ENCODE data around the gene SDS. TPM values are rescaled to one million over a fixed set of nuclear protein-coding genes. Genes with fewer than 3 reads are reported as not detected.

The SDS gene
- total and polyA plus RNA-seq, 2 experiments from 2014 or later: 0.39 to 0.43 TPM

- Histone ChIP-seq H3K9me3 (ENCODE audit: low read depth) (no peaks in the 10 kb centered on the region), H3K4me3 (no peak overlapping the region), H3K36me3 (replicated peaks; ENCODE audit: insufficient read depth, low read depth) (no peaks in the 10 kb centered on the region), H3K27ac (no peak overlapping the region), H3K79me2 (no peaks in the 10 kb centered on the region), H3K4me1 (ENCODE audit: insufficient read depth) (no peaks in the 10 kb centered on the region), H2AFZ (no peak overlapping the region), H3K27me3 (no peaks in the 10 kb centered on the region), H4K20me1 (ENCODE audit: insufficient read depth, poor library complexity, severe bottlenecking) (no peaks in the 10 kb centered on the region), H3K9me2 (replicated peaks; ENCODE audit: insufficient read depth) (no peaks in the 10 kb centered on the region), H3K4me2 (no peak overlapping the region)
- TF ChIP-seq EZH2phosphoT487 (IDR thresholded peaks at IDR 0.05; ENCODE audit: low read depth, severe bottlenecking, unreplicated experiment) (no peak), EZH2 (IDR thresholded peaks at IDR 0.05; ENCODE audit: borderline replicate concordance) (no peak)
- TF ChIP-seq, protein P1, sequence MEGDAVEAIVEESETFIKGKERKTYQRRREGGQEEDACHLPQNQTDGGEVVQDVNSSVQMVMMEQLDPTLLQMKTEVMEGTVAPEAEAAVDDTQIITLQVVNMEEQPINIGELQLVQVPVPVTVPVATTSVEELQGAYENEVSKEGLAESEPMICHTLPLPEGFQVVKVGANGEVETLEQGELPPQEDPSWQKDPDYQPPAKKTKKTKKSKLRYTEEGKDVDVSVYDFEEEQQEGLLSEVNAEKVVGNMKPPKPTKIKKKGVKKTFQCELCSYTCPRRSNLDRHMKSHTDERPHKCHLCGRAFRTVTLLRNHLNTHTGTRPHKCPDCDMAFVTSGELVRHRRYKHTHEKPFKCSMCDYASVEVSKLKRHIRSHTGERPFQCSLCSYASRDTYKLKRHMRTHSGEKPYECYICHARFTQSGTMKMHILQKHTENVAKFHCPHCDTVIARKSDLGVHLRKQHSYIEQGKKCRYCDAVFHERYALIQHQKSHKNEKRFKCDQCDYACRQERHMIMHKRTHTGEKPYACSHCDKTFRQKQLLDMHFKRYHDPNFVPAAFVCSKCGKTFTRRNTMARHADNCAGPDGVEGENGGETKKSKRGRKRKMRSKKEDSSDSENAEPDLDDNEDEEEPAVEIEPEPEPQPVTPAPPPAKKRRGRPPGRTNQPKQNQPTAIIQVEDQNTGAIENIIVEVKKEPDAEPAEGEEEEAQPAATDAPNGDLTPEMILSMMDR (IDR thresholded peaks at IDR 0.05; ENCODE audit: poor library complexity): no peak
- 86% methylated on average over 5 of the region's 5 CpGs for WGBS (ENCODE audit: low lambda C conversion rate, missing lambda C conversion rate)
- DNase-seq (ENCODE audit: low spot score): no peak
Observed at GRCh38 chr12:113395119-113395518, 8.6 kb downstream of the SDS start.

DNA sequence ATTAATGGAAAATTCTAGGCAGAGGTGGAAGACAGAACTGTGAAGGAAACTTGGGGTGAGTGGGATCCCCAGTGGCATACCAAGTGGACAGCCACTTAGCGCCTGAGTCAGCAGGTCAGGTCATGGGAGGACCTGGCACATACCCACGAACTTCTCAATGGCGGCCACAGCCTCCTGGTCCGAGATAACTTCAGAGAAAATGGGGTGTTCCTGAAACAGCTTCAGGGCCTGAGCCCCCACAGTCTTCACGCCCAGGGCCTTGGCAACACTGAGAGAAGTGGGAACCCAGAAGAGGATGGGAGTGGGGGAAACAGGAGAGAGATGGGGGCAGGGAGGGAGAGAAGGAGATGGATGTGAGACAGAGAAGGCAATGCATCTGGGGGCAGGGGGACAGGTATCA is 9.9 kb downstream of the SDS start:
- no peaks in the 10 kb centered on the region for H3K36me3 ChIP-seq (replicated peaks; ENCODE audit: insufficient read depth, low read depth)
- H3K27me3 ChIP-seq: no peaks in the 10 kb centered on the region
- no peak for DNase-seq (ENCODE audit: low spot score)
- H3K79me2 ChIP-seq: no peaks in the 10 kb centered on the region
- no peaks in the 10 kb centered on the region for H3K4me1 ChIP-seq (ENCODE audit: insufficient read depth)
- H3K9me2 ChIP-seq (replicated peaks; ENCODE audit: insufficient read depth): no peaks in the 10 kb centered on the region
- H3K4me2 ChIP-seq: no peak overlapping the region
- TF ChIP-seq EZH2 (IDR thresholded peaks at IDR 0.05; ENCODE audit: borderline replicate concordance) (no peak), EZH2phosphoT487 (IDR thresholded peaks at IDR 0.05; ENCODE audit: low read depth, severe bottlenecking, unreplicated experiment) (no peak)
- TF ChIP-seq, protein P1 (IDR thresholded peaks at IDR 0.05; ENCODE audit: poor library complexity): no peak
- no peaks in the 10 kb centered on the region for H3K9me3 ChIP-seq (ENCODE audit: low read depth)
- WGBS (ENCODE audit: low lambda C conversion rate, missing lambda C conversion rate): 93% methylated on average over 5 of the region's 5 CpGs
- H3K27ac ChIP-seq: no peak overlapping the region
- H3K4me3 ChIP-seq: no peak overlapping the region
- no peak overlapping the region for H2AFZ ChIP-seq
- H4K20me1 ChIP-seq (ENCODE audit: insufficient read depth, poor library complexity, severe bottlenecking): no peaks in the 10 kb centered on the region

DNA sequence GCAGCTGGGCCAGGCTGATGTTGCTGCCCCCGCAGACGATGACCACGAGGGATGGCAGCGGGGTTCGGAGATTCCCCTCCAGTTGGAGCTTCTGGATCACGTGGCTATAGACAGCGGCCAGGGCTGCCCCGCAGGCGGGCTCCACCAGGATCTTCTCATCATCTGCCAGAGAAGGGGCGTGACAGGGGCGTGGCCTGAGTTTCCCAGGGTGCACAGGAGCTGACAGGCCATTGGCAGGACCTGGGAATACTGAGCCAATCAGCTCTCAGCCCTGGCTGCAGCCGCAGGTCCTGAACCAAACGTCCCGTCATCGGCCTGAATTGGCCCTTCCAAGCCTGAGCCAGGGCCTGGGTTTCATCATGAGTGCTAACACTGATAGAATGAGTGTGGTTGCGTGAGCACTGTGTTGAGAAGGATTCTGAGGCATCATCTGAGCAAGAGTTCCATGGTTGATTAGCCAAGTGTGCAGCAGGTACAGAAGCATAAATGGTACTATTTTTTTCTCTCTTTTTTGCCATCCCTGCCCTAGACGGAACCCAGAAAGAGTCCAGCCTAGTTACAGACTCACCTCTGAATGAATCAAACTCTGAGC is 10.6 kb downstream of the SDS start:
- no peak overlapping the region for H3K27ac ChIP-seq
- WGBS (ENCODE audit: low lambda C conversion rate, missing lambda C conversion rate): 62% methylated on average over 17 of the region's 17 CpGs
- H3K36me3 ChIP-seq (replicated peaks; ENCODE audit: insufficient read depth, low read depth): no peaks in the 10 kb centered on the region
- no peaks in the 10 kb centered on the region for H3K27me3 ChIP-seq
- H3K4me1 ChIP-seq (ENCODE audit: insufficient read depth): no peaks in the 10 kb centered on the region
- no peak overlapping the region for H3K4me2 ChIP-seq
- no peak overlapping the region for H2AFZ ChIP-seq
- no peaks in the 10 kb centered on the region for H3K9me3 ChIP-seq (ENCODE audit: low read depth)
- no peaks in the 10 kb centered on the region for H4K20me1 ChIP-seq (ENCODE audit: insufficient read depth, poor library complexity, severe bottlenecking)
- H3K4me3 ChIP-seq: no peak overlapping the region
- H3K9me2 ChIP-seq (replicated peaks; ENCODE audit: insufficient read depth): no peaks in the 10 kb centered on the region
- DNase-seq (ENCODE audit: low spot score): no peak
- no peak for TF ChIP-seq EZH2 (IDR thresholded peaks at IDR 0.05; ENCODE audit: borderline replicate concordance)
- no peak for TF ChIP-seq EZH2phosphoT487 (IDR thresholded peaks at IDR 0.05; ENCODE audit: low read depth, severe bottlenecking, unreplicated experiment)
- TF ChIP-seq, protein P1 (IDR thresholded peaks at IDR 0.05; ENCODE audit: poor library complexity): no peak
- no peaks in the 10 kb centered on the region for H3K79me2 ChIP-seq
